ENCODE results near the gene CCR1. TPM values are rescaled to one million over a fixed set of nuclear protein-coding genes. Genes with fewer than 3 reads are reported as not detected.

The CCR1 gene
- total and polyA plus RNA-seq, 2 experiments from 2014 or later, result not detected

GRCh38 chr3:46196261-46196957 lies 11.7 kb downstream of the CCR1 start:
- no peaks in the 10 kb centered on the region for H3K27me3 ChIP-seq (ENCODE audit: insufficient read depth)
- H3K79me2 ChIP-seq (replicated peaks; ENCODE audit: insufficient read depth), result no peaks in the 10 kb centered on the region
- DNase-seq (ENCODE audit: low spot score) (no peak), ATAC-seq (no peak)
- H3F3A ChIP-seq (replicated peaks; ENCODE audit: low read depth), result no peaks in the 10 kb centered on the region
- H3K9me3 Mint-ChIP-seq, result peaks cover 28% of the 10 kb centered on the region
- no peaks in the 10 kb centered on the region for H3K4me1 ChIP-seq (ENCODE audit: insufficient read depth)
- no peak overlapping the region for H3K4me2 ChIP-seq
- no peaks in the 10 kb centered on the region for H3K9me2 ChIP-seq (ENCODE audit: insufficient read depth)
- H3K36me3 Mint-ChIP-seq (ENCODE audit: low read depth), result peaks cover 16% of the 10 kb centered on the region; the same call in 2 of the 3 replicates
- H3K27me3 Mint-ChIP-seq (ENCODE audit: insufficient read depth, low read depth, poor library complexity), result peaks cover 4% of the 10 kb centered on the region
- H3K4me3 Mint-ChIP-seq, result no peak overlapping the region; the same call in 2 of the 3 replicates
- no peak overlapping the region for H3K27ac ChIP-seq (ENCODE audit: low read depth)
- no peak overlapping the region for H2AFZ ChIP-seq
- H4K20me1 ChIP-seq (replicated peaks; ENCODE audit: insufficient read depth), result no peaks in the 10 kb centered on the region
- H3K36me3 ChIP-seq (ENCODE audit: insufficient read depth), result no peaks in the 10 kb centered on the region
- H3K27ac Mint-ChIP-seq, result no peak overlapping the region
- TF ChIP-seq ETS1 (IDR thresholded peaks at IDR 0.05) (no peak), POLR2AphosphoS5 (IDR thresholded peaks at IDR 0.05; ENCODE audit: low read depth) (no peak), ZNF462 (CRISPR knock-in tag; IDR thresholded peaks at IDR 0.05) (no peak), STAT1 (IDR thresholded peaks at IDR 0.05; ENCODE audit: unreplicated experiment) (no peak), EZH2phosphoT487 (IDR thresholded peaks at IDR 0.05; ENCODE audit: unreplicated experiment) (no peak), ZNF331 (CRISPR knock-in tag; IDR thresholded peaks at IDR 0.05; ENCODE audit: low read depth) (no peak), EZH2 (IDR thresholded peaks at IDR 0.05; ENCODE audit: low read depth, unreplicated experiment) (no peak), JUNB (IDR thresholded peaks at IDR 0.05; ENCODE audit: unreplicated experiment) (no peak), ZNF114 (CRISPR knock-in tag; IDR thresholded peaks at IDR 0.05) (no peak), NANOG (IDR thresholded peaks at IDR 0.05; ENCODE audit: borderline replicate concordance) (no peak), CTCF (conservative IDR thresholded peaks at IDR 0.05; ENCODE audit: low read depth in 2 of 2) (no peak), REST (IDR thresholded peaks at IDR 0.05; ENCODE audit: unreplicated experiment) (no peak), CREB1 (CRISPR knock-in tag; IDR thresholded peaks at IDR 0.05; ENCODE audit: low read depth) (no peak)
- no peak overlapping the region for H3K4me3 ChIP-seq
- H3K4me1 Mint-ChIP-seq, result no peaks in the 10 kb centered on the region
